H9 (cell line): Measurements from ENCODE around the gene GTF3C5. TPM values are rescaled to one million over a fixed set of nuclear protein-coding genes. Genes with fewer than 3 reads are reported as not detected.

Experiments
- DNase-seq: peaks from one replicate; pipeline ENCODE4 v3.0.0-alpha.2; 2017
- H2AFZ ChIP-seq: one replicate; pipeline ENCODE4 v1.6.1; 2013; ENCODE audit warnings: mild to moderate bottlenecking, low read length, control low read depth, moderate library complexity
- H2AK5ac ChIP-seq: 2 replicates; pipeline ENCODE4 v1.6.1; 2013; ENCODE audit warnings: low read length, control low read depth, mixed read lengths; ENCODE audit not compliant: insufficient read length
- H2BK120ac ChIP-seq: one replicate; pipeline ENCODE4 v1.6.1; 2013; ENCODE audit warnings: low read depth, mild to moderate bottlenecking, low read length, control low read depth, inconsistent platforms; ENCODE audit not compliant: poor library complexity, severe bottlenecking
- H2BK12ac ChIP-seq: 2 replicates; pipeline ENCODE4 v1.6.1; 2013; ENCODE audit warnings: low read length, control low read depth, mixed read lengths, low read depth; ENCODE audit not compliant: insufficient read length
- H2BK15ac ChIP-seq: 2 replicates; pipeline ENCODE4 v1.6.1; 2013; ENCODE audit warnings: low read depth, low read length, control low read depth
- H2BK20ac ChIP-seq: one replicate; pipeline ENCODE4 v1.6.1; 2013; ENCODE audit warnings: low read depth, mild to moderate bottlenecking, low read length, control low read depth, inconsistent platforms; ENCODE audit not compliant: poor library complexity, severe bottlenecking
- H2BK5ac ChIP-seq: 2 replicates; pipeline ENCODE4 v1.6.1; 2013; ENCODE audit warnings: low read length, control low read depth, mixed read lengths; ENCODE audit not compliant: insufficient read length
- H3K14ac ChIP-seq: 2 replicates; pipeline ENCODE4 v1.6.1; 2013; ENCODE audit warnings: low read length, control low read depth; ENCODE audit not compliant: insufficient read depth
- H3K18ac ChIP-seq: 2 replicates; pipeline ENCODE4 v1.6.1; 2013; ENCODE audit warnings: low read depth, mild to moderate bottlenecking, mixed read lengths, low read length, control low read depth; ENCODE audit not compliant: insufficient read length
- H3K23ac ChIP-seq: 2 replicates; pipeline ENCODE4 v1.6.1; 2013; ENCODE audit warnings: low read length, control low read depth, mixed read lengths, low read depth; ENCODE audit not compliant: insufficient read length
- H3K23me2 ChIP-seq: 2 replicates; pipeline ENCODE4 v1.6.1; 2013; ENCODE audit warnings: low read depth, mild to moderate bottlenecking, mixed read lengths, low read length, control low read depth; ENCODE audit not compliant: insufficient read length, poor library complexity, severe bottlenecking
- H3K27ac ChIP-seq: 2 replicates; pipeline ENCODE4 v1.5.1; 2013; ENCODE audit warnings: low read length, control low read depth, mixed read lengths, low read depth; ENCODE audit not compliant: insufficient read length
- H3K27me3 ChIP-seq: 2 replicates; pipeline ENCODE4 v1.6.1; 2013; ENCODE audit warnings: low read length, control low read depth, inconsistent platforms; ENCODE audit not compliant: insufficient read depth
- H3K4ac ChIP-seq: 2 replicates; pipeline ENCODE4 v1.6.1; 2013; ENCODE audit warnings: low read depth, mild to moderate bottlenecking, control low read depth, inconsistent platforms, low read length, moderate library complexity
- H3K4me1 ChIP-seq: 2 replicates; pipeline ENCODE4 v1.6.1; 2013; ENCODE audit warnings: low read length, control low read depth, inconsistent platforms; ENCODE audit not compliant: insufficient read depth
- H3K4me2 ChIP-seq: 2 replicates; pipeline ENCODE4 v1.6.1; 2013; ENCODE audit warnings: low read length, control low read depth, mixed read lengths; ENCODE audit not compliant: insufficient read length, insufficient read depth
- H3K56ac ChIP-seq: 2 replicates; pipeline ENCODE4 v1.6.1; 2013; ENCODE audit warnings: low read depth, mild to moderate bottlenecking, mixed read lengths, low read length, control low read depth; ENCODE audit not compliant: insufficient read length
- H3K79me1 ChIP-seq: 2 replicates; pipeline ENCODE4 v1.6.1; 2013; ENCODE audit warnings: low read depth, mild to moderate bottlenecking, moderate library complexity, low read length, control low read depth, inconsistent platforms; ENCODE audit not compliant: insufficient read depth, poor library complexity, severe bottlenecking
- H3K79me2 ChIP-seq: 2 replicates; pipeline ENCODE4 v1.6.1; 2013; ENCODE audit warnings: low read length, control low read depth, inconsistent platforms; ENCODE audit not compliant: insufficient read depth
- H3K9ac ChIP-seq: 2 replicates; pipeline ENCODE4 v1.6.1; 2013; ENCODE audit warnings: low read length, control low read depth, mixed read lengths; ENCODE audit not compliant: insufficient read length; ENCODE audit errors: extremely low read depth
- H3K9me3 ChIP-seq: one replicate; pipeline ENCODE4 v1.6.1; 2013; ENCODE audit warnings: low read depth, low read length, inconsistent platforms; ENCODE audit not compliant: control insufficient read depth
- H3T11ph ChIP-seq: one replicate; pipeline ENCODE4 v1.6.1; 2013; ENCODE audit warnings: mild to moderate bottlenecking, low read length, control low read depth, inconsistent platforms
- H4K20me1 ChIP-seq: one replicate; pipeline ENCODE4 v1.6.1; 2013; ENCODE audit not compliant: control insufficient read depth, insufficient read length, insufficient read depth
- H4K5ac ChIP-seq: 2 replicates; pipeline ENCODE4 v1.6.1; 2013; ENCODE audit warnings: low read depth, mild to moderate bottlenecking, mixed read lengths, low read length, control low read depth; ENCODE audit not compliant: insufficient read length
- H4K8ac ChIP-seq: replicated peaks from 2 replicates; pipeline ENCODE4 v1.6.1; 2013; ENCODE audit warnings: low read length, control low read depth, mixed read lengths, low read depth; ENCODE audit not compliant: insufficient read length
- H4K91ac ChIP-seq: 2 replicates; pipeline ENCODE4 v1.6.1; 2013; ENCODE audit warnings: low read depth, mild to moderate bottlenecking, moderate library complexity, mixed read lengths, low read length, control low read depth; ENCODE audit not compliant: insufficient read length
- H3K27ac Mint-ChIP-seq, 3 experiments: 2 replicates in 2 of 3; 3 replicates in 1 of 3; pipeline ENCODE4 v1.8.0; 2020 to 2021; ENCODE audit warnings: mixed read lengths in 3 of 3, mild to moderate bottlenecking in 1 of 3, moderate library complexity in 1 of 3
- H3K27me3 Mint-ChIP-seq: 2 replicates; pipeline ENCODE4 v1.8.0; 2021; ENCODE audit warnings: low read depth, mild to moderate bottlenecking, moderate library complexity, mixed read lengths
- H3K36me3 Mint-ChIP-seq, 3 experiments: 2 replicates in 2 of 3; 3 replicates in 1 of 3; pipeline ENCODE4 v1.8.0; 2020 to 2021; ENCODE audit warnings: low read depth in 3 of 3, mixed read lengths in 3 of 3; ENCODE audit not compliant: insufficient read depth in 1 of 3
- H3K4me1 Mint-ChIP-seq, 2 experiments: 2 replicates each; pipeline ENCODE4 v1.8.0; 2020; ENCODE audit warnings: mixed read lengths in 2 of 2
- H3K4me3 Mint-ChIP-seq, 2 experiments: 2 replicates in 1 of 2; 3 replicates in 1 of 2; pipeline ENCODE4 v1.8.0; 2020 to 2021; ENCODE audit warnings: mild to moderate bottlenecking in 2 of 2, mixed read lengths in 2 of 2, moderate library complexity in 1 of 2
- H3K9me3 Mint-ChIP-seq, 2 experiments: 2 replicates in 1 of 2; 3 replicates in 1 of 2; pipeline ENCODE4 v1.8.0; 2020; ENCODE audit warnings: mild to moderate bottlenecking in 2 of 2, mixed read lengths in 2 of 2, moderate library complexity in 1 of 2
- WGBS: extraction: QIAGEN DNeasy Blood & Tissue Kit; methylation state at CpG from one replicate; pipeline ENCODE4 v1.1.7; 2013; ENCODE audit warnings: missing lambda C conversion rate, low lambda C conversion rate, mixed read lengths; ENCODE audit not compliant: insufficient read length; ENCODE audit errors: extremely low coverage; 5-methylcytosine and 5-hydroxymethylcytosine counted together
- total RNA-seq: library from RNA; stranded (reverse); gene quantifications from 2 replicates; pipeline ENCODE4 v1.2.1, GENCODE V29; 2021
- TF ChIP-seq, protein P1 (sequence below): fragments of 200-600 bp; sonication (generic); conservative IDR thresholded peaks from 3 replicates; pipeline ENCODE4 v1.8.0; 2021; ENCODE audit warnings: antibody characterized with exemption, mild to moderate bottlenecking

Gene GTF3C5
- total RNA-seq, 1 experiment from 2014 or later: 88.9 TPM

DNA sequence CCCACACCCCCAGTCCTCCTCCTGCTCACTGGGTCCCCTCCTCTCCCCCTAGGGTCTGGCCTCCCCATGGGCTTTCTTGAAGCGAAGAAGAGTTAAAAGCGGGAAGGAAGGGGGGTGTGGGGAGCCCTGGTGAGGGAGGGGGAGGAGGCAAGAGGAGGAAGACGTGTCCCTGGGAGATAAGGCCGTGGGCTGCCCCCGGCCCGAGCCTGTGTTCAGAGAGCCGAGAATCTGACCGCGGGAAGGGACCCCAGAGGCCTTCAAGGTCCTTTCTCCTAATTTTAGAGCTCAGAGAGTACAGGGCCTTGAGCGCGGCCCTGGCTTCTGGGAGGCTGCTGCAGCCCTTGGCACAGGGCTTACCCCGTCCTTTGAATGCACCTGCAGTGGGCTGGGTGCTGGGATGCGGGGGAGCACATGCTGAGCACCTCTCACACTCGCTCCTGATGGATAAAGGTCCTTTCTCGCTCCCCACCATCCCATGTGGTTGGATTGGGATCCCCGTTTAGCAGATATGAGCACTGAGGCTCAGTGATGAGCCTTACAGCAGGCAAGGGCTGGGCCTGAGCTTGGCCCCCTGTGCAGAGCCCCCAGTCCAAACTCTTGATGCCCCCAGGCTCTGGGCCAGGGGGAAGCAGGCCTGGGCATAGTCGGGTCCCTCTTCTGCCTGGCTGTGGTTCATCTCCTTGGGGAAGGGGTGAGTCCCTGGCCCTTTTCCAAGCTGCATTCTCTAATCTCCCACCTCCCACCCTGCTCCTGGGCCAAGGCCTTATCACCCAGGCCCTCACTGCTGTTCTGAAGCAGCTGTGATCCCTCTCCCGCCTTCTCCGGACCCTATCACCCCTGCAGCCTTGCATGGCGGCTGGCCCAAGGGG, 46.4 kb upstream of the GTF3C5 start:
- H4K20me1 ChIP-seq: no peaks in the 10 kb centered on the region
- Mint-ChIP-seq H3K4me3 (no peak overlapping the region; a peak in 1 of 5 replicates), H3K27me3 (peaks cover 58% of the 10 kb centered on the region), H3K27ac (no peak overlapping the region), H3K4me1 (peaks cover 4% of the 10 kb centered on the region in 2 experiments), H3K36me3 (no peaks in the 10 kb centered on the region), H3K9me3 (no peaks in the 10 kb centered on the region; a peak in 1 of 5 replicates)
- no peaks in the 10 kb centered on the region for H3K9me3 ChIP-seq
- H3K18ac ChIP-seq: no peak overlapping the region
- no peaks in the 10 kb centered on the region for H3K4me1 ChIP-seq
- no peak overlapping the region for H3K23ac ChIP-seq
- no peak for DNase-seq
- H2AFZ ChIP-seq: no peak overlapping the region
- H4K5ac ChIP-seq: no peak overlapping the region
- TF ChIP-seq, protein P1, sequence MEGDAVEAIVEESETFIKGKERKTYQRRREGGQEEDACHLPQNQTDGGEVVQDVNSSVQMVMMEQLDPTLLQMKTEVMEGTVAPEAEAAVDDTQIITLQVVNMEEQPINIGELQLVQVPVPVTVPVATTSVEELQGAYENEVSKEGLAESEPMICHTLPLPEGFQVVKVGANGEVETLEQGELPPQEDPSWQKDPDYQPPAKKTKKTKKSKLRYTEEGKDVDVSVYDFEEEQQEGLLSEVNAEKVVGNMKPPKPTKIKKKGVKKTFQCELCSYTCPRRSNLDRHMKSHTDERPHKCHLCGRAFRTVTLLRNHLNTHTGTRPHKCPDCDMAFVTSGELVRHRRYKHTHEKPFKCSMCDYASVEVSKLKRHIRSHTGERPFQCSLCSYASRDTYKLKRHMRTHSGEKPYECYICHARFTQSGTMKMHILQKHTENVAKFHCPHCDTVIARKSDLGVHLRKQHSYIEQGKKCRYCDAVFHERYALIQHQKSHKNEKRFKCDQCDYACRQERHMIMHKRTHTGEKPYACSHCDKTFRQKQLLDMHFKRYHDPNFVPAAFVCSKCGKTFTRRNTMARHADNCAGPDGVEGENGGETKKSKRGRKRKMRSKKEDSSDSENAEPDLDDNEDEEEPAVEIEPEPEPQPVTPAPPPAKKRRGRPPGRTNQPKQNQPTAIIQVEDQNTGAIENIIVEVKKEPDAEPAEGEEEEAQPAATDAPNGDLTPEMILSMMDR: no peak
- H2BK15ac ChIP-seq: no peak overlapping the region
- no peaks in the 10 kb centered on the region for H3K79me1 ChIP-seq
- H2AK5ac ChIP-seq: no peak overlapping the region
- WGBS: no CpG with 5 or more reads among the region's 20 CpGs
- no peak overlapping the region for H3K9ac ChIP-seq
- no peak overlapping the region for H2BK5ac ChIP-seq
- H3K23me2 ChIP-seq: no peaks in the 10 kb centered on the region
- H3K27ac ChIP-seq: no peak overlapping the region
- no peak overlapping the region for H4K91ac ChIP-seq
- no peaks in the 10 kb centered on the region for H3K79me2 ChIP-seq
- no peak overlapping the region for H3K14ac ChIP-seq
- no peak overlapping the region for H3T11ph ChIP-seq
- no peak overlapping the region for H2BK12ac ChIP-seq
- H3K4ac ChIP-seq: no peak overlapping the region
- H3K4me2 ChIP-seq: no peak overlapping the region
- no peak overlapping the region for H3K56ac ChIP-seq
- no peak overlapping the region for H4K8ac ChIP-seq
- H2BK120ac ChIP-seq: no peak overlapping the region
- H3K27me3 ChIP-seq: no peaks in the 10 kb centered on the region; the same call in 1 of the 2 replicates
- H2BK20ac ChIP-seq: no peak overlapping the region
